Measurements from ENCODE around the gene MYCBPAP. TPM values are rescaled to one million over a fixed set of nuclear protein-coding genes. Genes with fewer than 3 reads are reported as not detected.

MYCBPAP gene
- total RNA-seq, 1 experiment from 2014 or later, result not detected

GRCh38 chr17:50549969-50550368, 41.7 kb downstream of the MYCBPAP start:
- H3K36me3 ChIP-seq (ENCODE audit: control insufficient read depth in 1 of 2, insufficient read depth in 2 of 2, low read length in 2 of 2), result no peaks in the 10 kb centered on the region
- no peaks in the 10 kb centered on the region for H4K20me1 ChIP-seq (ENCODE audit: insufficient read depth)
- intact Hi-C loops (cut with micrococcal nuclease), result loop anchor here (10.0 kb wide), 1 partner anchor 605 kb away; the partner anchor contains the start of gene NME1
- BruUV-seq (replicated peaks), result no TSS peak
- peaks cover 9 to 34% of the 10 kb centered on the region in 2 experiments for H3K4me1 ChIP-seq (ENCODE audit: control insufficient read depth in 1 of 2, insufficient read depth in 2 of 2, low read length in 2 of 2)
- DNase-seq (ENCODE audit: low read depth, low spot score) (no peak), ATAC-seq (no peak)
- ChIA-PET CTCF (interaction anchor here (1.2 to 3.0 kb wide), 7 partner anchors 8 to 146 kb away, joined by 3 to 63 read pairs (median 14); partner anchors contain the start of gene CACNA1G), POLR2A (interaction anchor here (1.7 kb wide), 1 partner anchor 10 kb away, joined by 8 read pairs; the partner anchor contains the start of gene CACNA1G), RAD21 (ENCODE audit: low non-redundant PET in 1 of 2, low total read pairs in 2 of 2, uncharacterized antibody in 2 of 2, unreplicated experiment in 2 of 2) (interaction anchor here (0.6 to 2.1 kb wide), 4 partner anchors 76 to 182 kb away, joined by 3 to 17 read pairs (median 9); no protein-coding TSS in a partner anchor)
- no peak overlapping the region for H3K27ac ChIP-seq (ENCODE audit: low read depth, low read length)
- H3K4me3 ChIP-seq (replicated peaks in 1 of 2; ENCODE audit: low read depth in 1 of 2, low read length in 2 of 2), result no peak overlapping the region
- H3K9me3 ChIP-seq (ENCODE audit: control insufficient read depth in 1 of 2, insufficient read depth in 1 of 2, low read depth in 1 of 2, low read length in 2 of 2), result no peaks in the 10 kb centered on the region
- H2AFZ ChIP-seq (ENCODE audit: low read depth, low read length, poor library complexity, severe bottlenecking), result no peak overlapping the region
- no peak overlapping the region for H3K4me2 ChIP-seq (ENCODE audit: low read length)
- H3K27me3 ChIP-seq (ENCODE audit: insufficient read depth, low read length), result no peaks in the 10 kb centered on the region
- H3K79me2 ChIP-seq (ENCODE audit: insufficient read depth, low read length), result no peaks in the 10 kb centered on the region; the same call in 1 of the 2 replicates
- no peak for TF ChIP-seq TCF7L2 (IDR thresholded peaks at IDR 0.05; ENCODE audit: borderline replicate concordance, extremely low read depth, insufficient read depth, insufficient read length)
- no peak for TF ChIP-seq CTCF (IDR thresholded peaks at IDR 0.05 in 2 of 3, conservative IDR thresholded peaks at IDR 0.05 in 1 of 3; ENCODE audit: borderline replicate concordance in 1 of 3, insufficient read depth in 1 of 3, low read depth in 2 of 3, low read length in 2 of 3)
- TF ChIP-seq SIN3A (IDR thresholded peaks at IDR 0.05; ENCODE audit: low read depth), result no peak
- no peak for TF ChIP-seq CEBPB (IDR thresholded peaks at IDR 0.05; ENCODE audit: low read depth)
- no peak for TF ChIP-seq ZBTB33 (IDR thresholded peaks at IDR 0.05; ENCODE audit: extremely low read depth, insufficient replicate concordance, low read length)
- TF ChIP-seq EZH2 (IDR thresholded peaks at IDR 0.05), result no peak
- no peak for TF ChIP-seq ZFX (IDR thresholded peaks at IDR 0.05)
- no peak for TF ChIP-seq SP1 (IDR thresholded peaks at IDR 0.05; ENCODE audit: low read depth)
- no peak overlapping the region for H3K9ac ChIP-seq (ENCODE audit: low read length)
- no peaks in the 10 kb centered on the region for H3K9me2 ChIP-seq (ENCODE audit: insufficient read depth)
